Loucy (cell line): Measurements from ENCODE around the gene RAB30.

Experiments used
- H2AFZ ChIP-seq: fragments of 200-600 bp; sonication (generic); 2 replicates; pipeline ENCODE4 v1.6.0; 2016; ENCODE audit warnings: antibody characterized with exemption, mild to moderate bottlenecking, low read length, moderate library complexity
- H3F3A ChIP-seq: fragments of 200-600 bp; 2 replicates; pipeline ENCODE4 v1.6.0; 2016; ENCODE audit warnings: antibody characterized with exemption, low read depth, mild to moderate bottlenecking
- H3K27me3 ChIP-seq: fragments of 200-600 bp; sonication (generic); 2 replicates; pipeline ENCODE4 v1.6.1; 2014; ENCODE audit warnings: low read length, mild to moderate bottlenecking; ENCODE audit not compliant: insufficient read depth, poor library complexity, severe bottlenecking
- H3K36me3 ChIP-seq: fragments of 200-600 bp; sonication (generic); 2 replicates; pipeline ENCODE4 v1.6.1; 2016; ENCODE audit warnings: low read length; ENCODE audit not compliant: insufficient read depth
- H3K4me1 ChIP-seq: fragments of 200-600 bp; sonication (generic); 2 replicates; pipeline ENCODE4 v1.5.1; 2014; ENCODE audit warnings: low read length, mild to moderate bottlenecking; ENCODE audit not compliant: insufficient read depth, poor library complexity, severe bottlenecking
- H3K4me2 ChIP-seq: fragments of 200-600 bp; sonication (generic); 2 replicates; pipeline ENCODE4 v1.6.0; 2014; ENCODE audit warnings: antibody characterized with exemption, low read length, low read depth, mild to moderate bottlenecking; ENCODE audit not compliant: poor library complexity, severe bottlenecking
- H3K4me3 ChIP-seq: fragments of 200-600 bp; sonication (generic); 2 replicates; pipeline ENCODE4 v1.5.1; 2014; ENCODE audit warnings: low read length, mild to moderate bottlenecking, mixed read lengths; ENCODE audit not compliant: poor library complexity, severe bottlenecking
- H3K79me2 ChIP-seq: fragments of 200-600 bp; sonication (generic); 2 replicates; pipeline ENCODE4 v1.6.1; 2014; ENCODE audit warnings: low read length; ENCODE audit not compliant: insufficient read depth
- H3K9ac ChIP-seq: fragments of 200-600 bp; sonication (generic); 2 replicates; pipeline ENCODE4 v1.6.0; 2014; ENCODE audit warnings: mild to moderate bottlenecking, low read depth, low read length, moderate library complexity; ENCODE audit not compliant: poor library complexity, severe bottlenecking
- H3K9me2 ChIP-seq: fragments of 200-600 bp; sonication (generic); replicated peaks from 2 replicates; pipeline ENCODE4 v1.6.1; 2016; ENCODE audit warnings: low read depth, low read length, mixed read lengths
- H3K9me3 ChIP-seq: fragments of 200-600 bp; sonication (generic); 2 replicates; pipeline ENCODE4 v1.6.1; 2014; ENCODE audit warnings: mild to moderate bottlenecking, antibody characterized with exemption, low read length, low read depth; ENCODE audit not compliant: insufficient read depth
- H4K20me1 ChIP-seq: fragments of 200-600 bp; sonication (generic); 2 replicates; pipeline ENCODE4 v1.6.0; 2014; ENCODE audit warnings: antibody characterized with exemption, low read length, mild to moderate bottlenecking; ENCODE audit not compliant: insufficient read depth, poor library complexity, severe bottlenecking
- CTCF ChIP-seq: fragments of 200-600 bp; sonication (generic); conservative IDR thresholded peaks from 2 replicates; pipeline ENCODE4 v1.5.1; 2014; ENCODE audit warnings: mild to moderate bottlenecking, antibody characterized with exemption, low read length
- EZH2phosphoT487 ChIP-seq: fragments of 200-600 bp; IDR thresholded peaks from 2 replicates; pipeline ENCODE4 v1.6.1; 2018; ENCODE audit warnings: antibody characterized with exemption, mild to moderate bottlenecking, moderate library complexity, borderline replicate concordance

The RAB30 gene

DNA sequence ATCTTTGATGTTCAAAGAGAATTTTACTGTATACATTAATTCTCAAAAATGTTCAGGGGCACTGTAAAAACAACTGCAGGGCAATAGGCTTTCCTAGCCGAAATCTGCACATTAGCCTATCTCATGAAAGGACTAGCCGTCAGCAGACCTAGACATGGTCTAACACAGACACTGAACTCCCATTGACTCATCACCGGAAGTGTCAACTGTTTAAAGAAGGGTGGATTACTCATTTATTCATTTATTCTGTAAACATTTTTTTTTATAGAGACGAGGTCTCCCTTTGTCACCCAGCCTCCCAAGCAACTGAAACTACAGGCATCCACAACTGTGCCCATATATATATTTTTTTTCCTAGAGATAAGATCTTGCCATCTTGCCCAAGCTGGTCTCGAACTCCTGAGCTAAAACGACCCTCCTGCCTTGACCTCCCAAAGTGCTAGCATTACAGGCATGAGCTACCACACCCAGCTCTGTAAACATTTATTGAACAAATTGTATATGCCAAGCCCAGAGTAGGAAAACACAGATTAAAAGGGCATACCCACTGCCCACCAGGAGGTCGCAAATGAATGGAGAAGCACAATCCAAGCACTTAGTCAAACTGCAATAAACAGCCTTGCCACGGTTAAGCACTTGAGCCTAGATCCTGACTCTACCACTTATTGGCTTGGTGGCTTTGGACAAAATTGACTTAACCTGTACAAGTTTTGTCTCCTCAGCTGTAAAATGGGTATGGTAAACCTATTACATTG, 26.6 kb downstream of the RAB30 start:
- H3K36me3 ChIP-seq: no peaks in the 10 kb centered on the region
- H2AFZ ChIP-seq: no peak overlapping the region
- no peaks in the 10 kb centered on the region for H3F3A ChIP-seq
- H3K79me2 ChIP-seq: no peaks in the 10 kb centered on the region
- TF ChIP-seq CTCF (no peak), EZH2phosphoT487 (no peak)
- no peaks in the 10 kb centered on the region for H3K9me2 ChIP-seq
- H3K27me3 ChIP-seq: no peaks in the 10 kb centered on the region
- H4K20me1 ChIP-seq: no peaks in the 10 kb centered on the region
- no peaks in the 10 kb centered on the region for H3K4me1 ChIP-seq
- no peak overlapping the region for H3K4me3 ChIP-seq
- no peak overlapping the region for H3K4me2 ChIP-seq
- no peaks in the 10 kb centered on the region for H3K9me3 ChIP-seq
- no peak overlapping the region for H3K9ac ChIP-seq

DNA sequence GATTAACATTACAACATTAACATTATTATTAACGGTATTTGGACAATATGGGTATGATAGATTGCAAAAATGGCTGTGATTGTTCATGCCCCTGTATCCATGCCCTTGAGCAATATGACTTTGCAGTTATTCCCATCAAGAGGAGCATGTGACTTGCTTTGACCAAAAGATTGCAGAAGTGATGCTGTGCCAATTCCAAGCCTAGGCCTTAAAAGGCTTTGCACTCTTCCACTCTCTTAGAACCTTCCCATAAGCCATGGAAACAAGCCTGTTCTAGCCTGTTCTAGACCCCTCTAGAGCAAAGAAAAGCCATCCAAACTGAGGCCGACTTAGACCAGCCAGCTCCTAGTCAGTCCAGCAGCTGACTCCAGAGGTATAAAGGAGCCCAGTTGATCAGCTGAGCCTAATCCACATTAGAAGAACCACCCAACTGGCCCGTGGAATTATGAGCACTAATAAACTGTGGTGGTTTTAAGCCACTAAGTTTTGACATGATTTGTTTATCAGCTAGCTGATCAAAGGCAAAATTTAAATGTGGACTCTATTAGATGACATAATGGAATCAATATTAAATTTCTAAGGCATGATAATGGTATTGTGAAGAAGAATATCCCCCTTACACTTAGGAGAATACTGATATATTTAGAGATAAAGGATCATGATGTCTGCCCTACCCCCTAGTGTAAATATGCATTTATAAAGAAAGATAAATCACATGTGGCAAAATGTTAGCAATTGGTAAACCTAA, 28.6 kb downstream of the RAB30 start:
- Histone ChIP-seq H3K4me3 (no peak overlapping the region), H3K79me2 (no peaks in the 10 kb centered on the region), H3F3A (no peaks in the 10 kb centered on the region), H3K9me2 (no peaks in the 10 kb centered on the region), H3K36me3 (no peaks in the 10 kb centered on the region), H3K27me3 (no peaks in the 10 kb centered on the region), H3K4me2 (no peak overlapping the region), H3K4me1 (no peaks in the 10 kb centered on the region), H3K9me3 (no peaks in the 10 kb centered on the region), H4K20me1 (no peaks in the 10 kb centered on the region), H3K9ac (no peak overlapping the region), H2AFZ (no peak overlapping the region)
- TF ChIP-seq EZH2phosphoT487 (no peak), CTCF (no peak)

GRCh38 chr11:83041126-83041525, 30.6 kb downstream of the RAB30 start:
- Histone ChIP-seq H2AFZ (no peak overlapping the region), H3K9ac (no peak overlapping the region), H3K4me2 (no peak overlapping the region), H3F3A (no peaks in the 10 kb centered on the region), H3K4me3 (no peak overlapping the region), H3K36me3 (no peaks in the 10 kb centered on the region), H4K20me1 (no peaks in the 10 kb centered on the region), H3K9me3 (no peaks in the 10 kb centered on the region), H3K79me2 (no peaks in the 10 kb centered on the region), H3K9me2 (no peaks in the 10 kb centered on the region), H3K27me3 (no peaks in the 10 kb centered on the region), H3K4me1 (no peaks in the 10 kb centered on the region)
- no peak for TF ChIP-seq CTCF
- no peak for TF ChIP-seq EZH2phosphoT487
